GM18505 (cell line): ENCODE data around the gene PCGF3.
"Not testable (repeated sequence)": the region's sequence is repeated elsewhere in the genome, so short reads cannot be mapped to it uniquely, and the experiment has no call there.

Experiments used
- ATAC-seq: cut with Tn5 transposase; IDR thresholded peaks from one replicate; pipeline ENCODE4 v1.9.1; 2021; ENCODE audit not compliant: unreplicated experiment
- POLR2A ChIP-seq: IDR thresholded peaks from 4 replicates; pipeline ENCODE4 v1.6.1; 2011; ENCODE audit warnings: borderline replicate concordance; ENCODE audit not compliant: insufficient read depth, insufficient read length; ENCODE audit errors: extremely low read depth

PCGF3 gene

DNA sequence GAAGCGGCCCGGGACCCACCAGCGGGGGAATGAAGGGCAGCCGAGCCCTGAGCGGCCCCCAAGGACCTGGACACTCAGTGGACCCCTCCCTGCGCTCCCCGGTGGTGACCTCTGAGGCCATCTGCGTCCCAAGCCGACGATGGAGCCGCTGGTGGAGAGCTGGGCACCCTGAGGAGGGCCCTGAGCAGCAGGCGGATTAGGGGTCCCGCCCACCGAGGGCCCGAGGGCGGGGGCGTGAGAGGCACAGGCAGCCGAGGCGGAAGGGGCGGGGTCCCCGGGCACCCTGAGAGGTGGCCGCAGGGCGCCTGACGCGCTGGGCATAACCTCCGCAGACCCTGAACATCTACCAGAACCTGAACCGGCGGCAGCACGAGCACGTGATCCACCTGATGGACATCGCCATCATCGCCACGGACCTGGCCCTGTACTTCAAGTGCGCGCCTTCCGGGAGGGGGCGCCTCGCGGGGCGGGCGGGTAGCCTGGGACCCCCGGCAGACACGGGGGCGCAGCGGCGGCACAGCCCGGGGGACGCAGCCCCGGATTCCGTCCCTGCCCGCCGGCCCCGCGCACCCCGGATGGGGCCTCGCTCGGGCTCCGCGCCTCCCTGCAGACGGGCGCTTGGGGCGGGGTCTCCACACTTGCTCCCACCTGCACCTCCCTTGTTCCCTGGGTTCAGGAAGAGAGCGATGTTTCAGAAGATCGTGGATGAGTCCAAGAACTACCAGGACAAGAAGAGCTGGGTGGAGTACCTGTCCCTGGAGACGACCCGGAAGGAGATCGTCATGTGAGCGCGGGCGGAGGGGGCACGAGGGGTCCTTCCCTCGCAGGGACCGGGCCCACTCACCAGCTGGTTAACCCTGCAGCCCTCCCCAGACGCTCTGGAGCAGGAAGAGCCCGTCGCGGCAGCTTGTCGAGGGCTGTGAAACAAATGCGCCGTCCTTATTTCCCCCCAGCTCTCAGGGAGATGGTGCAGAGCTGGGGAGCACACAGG, 41.9 kb upstream of the PCGF3 start:
- ATAC-seq = peak; percentile 64
- TF ChIP-seq POLR2A = peak; percentile 20

GRCh38 chr4:664713-665231, 40.9 kb upstream of the PCGF3 start:
- TF ChIP-seq POLR2A = no peak
- no peak for ATAC-seq

- no peak for TF ChIP-seq POLR2A
- ATAC-seq = no peak
Measured at GRCh38 chr4:665381-665750, 40.3 kb upstream of the PCGF3 start.

DNA sequence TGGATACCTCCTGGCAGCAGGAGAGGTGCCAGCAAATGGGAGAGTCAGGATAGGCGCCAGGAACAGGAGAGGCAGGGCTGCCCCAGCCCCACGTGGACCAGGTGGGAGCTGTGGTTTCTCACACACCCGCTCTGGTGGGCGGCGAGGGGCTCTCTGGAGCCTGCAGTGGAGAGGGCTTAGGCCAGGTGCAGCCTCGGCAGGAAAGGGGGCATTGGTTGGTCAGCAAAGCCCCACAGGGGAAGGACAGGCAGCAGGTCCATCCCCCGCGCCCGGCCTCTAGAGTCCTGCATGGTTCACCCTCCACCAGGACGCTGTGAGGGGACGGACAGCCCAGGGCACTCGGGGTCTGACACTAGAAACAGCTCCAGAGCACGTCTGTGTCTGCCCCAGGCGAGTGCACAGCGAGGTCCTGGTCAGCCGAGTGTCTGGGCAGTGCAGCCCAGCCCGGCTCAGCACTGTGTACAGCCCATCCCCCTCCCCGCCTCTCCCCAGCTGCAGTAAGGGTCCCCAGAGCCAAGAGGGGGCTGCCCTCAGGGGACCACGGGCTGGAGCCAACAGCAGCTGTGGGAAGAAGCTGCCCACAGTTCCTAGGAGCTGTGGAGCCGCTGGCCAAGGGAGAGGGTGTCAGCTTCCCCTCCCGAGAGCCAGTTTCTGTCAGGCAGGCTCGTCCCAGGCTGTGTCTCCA, 39.7 kb upstream of the PCGF3 start:
- no peak for ATAC-seq
- TF ChIP-seq POLR2A = no peak

- no peak for ATAC-seq
- TF ChIP-seq POLR2A = no peak
Measured at GRCh38 chr4:666436-666810, 39.2 kb upstream of the PCGF3 start.

DNA sequence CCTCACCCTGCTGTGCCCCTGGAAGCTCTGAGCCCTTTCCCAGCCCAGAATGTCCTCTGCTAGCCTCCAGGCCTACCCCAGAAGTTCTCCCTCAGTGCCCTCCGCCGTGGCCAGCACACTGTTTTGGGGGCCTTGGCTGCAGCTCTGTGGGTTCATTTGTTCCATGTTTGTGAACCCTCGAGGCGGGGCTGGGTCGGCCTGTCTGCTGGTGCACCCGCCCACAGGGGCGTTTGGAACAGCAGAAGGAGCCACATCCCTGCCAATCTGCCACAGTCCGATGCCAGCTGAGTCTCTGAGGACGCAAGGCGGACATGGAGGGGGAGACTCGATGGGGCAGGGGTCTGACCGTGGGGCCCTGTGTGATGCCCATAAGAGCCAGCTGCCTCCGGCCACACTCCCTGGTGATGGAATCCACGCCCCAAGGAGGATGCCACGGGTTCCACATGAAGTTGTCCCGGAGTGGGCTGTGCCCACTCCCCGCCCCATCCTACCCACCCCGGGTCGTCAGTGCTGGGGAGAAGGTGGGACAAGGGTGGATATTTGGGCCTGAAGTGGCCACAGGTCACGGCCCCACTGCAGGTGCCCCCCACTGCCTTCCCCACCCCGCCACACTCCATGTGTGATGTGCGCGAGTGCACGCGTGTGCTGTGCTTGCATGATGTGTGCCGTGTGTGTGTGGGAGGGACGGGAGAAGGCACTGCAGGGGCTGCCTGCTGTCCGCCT, 38.6 kb upstream of the PCGF3 start:
- no peak for ATAC-seq
- no peak for TF ChIP-seq POLR2A

DNA sequence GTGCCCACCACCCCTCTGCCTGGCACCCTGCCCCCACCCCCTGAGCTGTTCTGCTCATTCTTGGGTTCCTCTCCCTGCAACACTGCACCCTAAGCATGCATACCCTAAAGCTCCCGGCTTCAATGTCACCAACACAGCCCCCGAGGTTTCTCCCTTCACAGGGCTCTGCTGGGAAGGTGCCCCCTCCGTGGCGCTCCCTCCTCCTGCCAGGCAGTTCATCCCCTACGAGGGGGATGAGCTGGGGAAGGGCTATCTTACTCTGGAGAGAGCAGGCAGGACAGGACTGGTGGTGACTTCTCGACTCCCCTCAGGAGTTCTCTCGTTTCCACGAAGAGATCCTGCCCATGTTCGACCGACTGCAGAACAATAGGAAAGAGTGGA, 38.1 kb upstream of the PCGF3 start:
- no peak for TF ChIP-seq POLR2A
- no peak for ATAC-seq

GRCh38 chr4:668219-668618, 37.4 kb upstream of the PCGF3 start:
- not testable (repeated sequence) for ATAC-seq

- not testable (repeated sequence) for ATAC-seq
Measured at GRCh38 chr4:669806-670559, 35.6 kb upstream of the PCGF3 start.

- no peak for ATAC-seq
- TF ChIP-seq POLR2A = no peak
Measured at GRCh38 chr4:671769-672168, 33.9 kb upstream of the PCGF3 start.

DNA sequence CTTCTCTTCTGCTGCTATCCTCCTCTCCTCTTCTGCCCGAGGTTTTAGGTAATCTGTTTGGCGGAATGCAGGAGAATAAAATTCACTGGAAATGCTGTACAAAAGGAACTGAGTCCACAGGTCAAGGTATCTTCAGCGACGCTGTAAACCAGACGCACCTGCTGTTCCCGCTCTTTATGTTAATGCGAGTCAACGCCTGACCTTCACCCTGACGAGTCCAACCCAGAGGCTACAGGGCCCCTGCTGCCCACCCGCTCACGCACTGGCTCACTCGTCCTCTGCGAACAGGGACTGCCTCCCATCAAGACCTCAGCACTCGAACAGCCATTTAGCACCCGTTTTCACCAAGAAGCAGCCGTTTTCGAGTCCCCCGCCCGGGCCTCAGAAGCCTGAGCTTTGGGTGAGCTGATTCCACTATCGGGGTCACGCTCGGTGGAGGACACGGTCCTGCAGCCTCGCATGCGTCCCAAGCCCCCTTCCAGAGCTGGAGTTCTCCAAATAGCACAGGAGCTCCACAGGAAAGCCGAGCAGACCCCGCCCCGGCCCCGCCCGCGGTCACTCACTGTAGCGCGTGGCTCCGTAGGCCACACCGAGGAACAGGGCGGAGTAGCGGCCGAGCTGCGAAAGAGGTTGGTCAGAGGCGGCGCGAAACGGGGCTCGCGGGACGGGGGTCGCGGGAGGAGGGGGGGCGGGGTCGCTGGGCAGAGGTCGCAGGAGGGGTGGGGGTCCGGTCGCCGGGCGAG, 32.1 kb upstream of the PCGF3 start:
- no peak for ATAC-seq

More for the DNA sequence above, 32.1 kb upstream of the PCGF3 start:
- TF ChIP-seq POLR2A = no peak
